K562 (cell line): ENCODE measurements around the gene NPAS3. TPM values are rescaled to one million over a fixed set of nuclear protein-coding genes. Genes with fewer than 3 reads are reported as not detected.

Source experiments
- ATAC-seq: fragments of 200-7000 bp; cut with Tn5 transposase; 3 replicates; pipeline ENCODE4 v1.9.1; 2020; ENCODE audit warnings: moderate library complexity
- BruUV-seq: library from RNA; stranded (reverse); fragments of 400-500 nt; replicated peaks from 2 replicates; lab custom pipeline; 2021; lab: Mats Ljungman, UMichigan
- CTCF ChIA-PET: fragments of 300-600 bp; formaldehyde crosslinking; extraction: SDS; loops from one replicate; lab custom pipeline; 2021; ENCODE audit warnings: low intra/inter-chr PET ratio; lab: Yijun Ruan, JAX
- POLR2A ChIA-PET: fragments of 300-600, 350-650 bp; sonication (Branson Sonifier 250); formaldehyde crosslinking; extraction: SDS; loops from one replicate; lab custom pipeline; 2021; ENCODE audit warnings: antibody characterized with exemption, inconsistent platforms; lab: Yijun Ruan, JAX
- DNase-seq, 4 experiments: peaks; one replicate each; pipeline versions ENCODE4 v3.0.0 to v3.0.0-alpha.2; 2011 to 2018; ENCODE audit warnings: low spot score in 3 of 4, mixed read lengths in 3 of 4; ENCODE audit errors: extremely low read depth in 1 of 4
- FAIRE-seq: peaks from 2 replicates; lab custom pipeline; 2011; peaks lifted over from hg19 to GRCh38; lab: Jason Lieb, UNC
- H2AFZ ChIP-seq: 2 replicates; pipeline ENCODE4 v1.6.0; 2011; ENCODE audit warnings: low read depth, low read length, control low read depth, inconsistent platforms
- H3K27ac ChIP-seq: fragments of 200-600 bp; 3 replicates; pipeline ENCODE4 v1.8.0; 2011; ENCODE audit warnings: low read depth, mild to moderate bottlenecking, control low read depth, inconsistent platforms, low read length, moderate library complexity, mixed read lengths; ENCODE audit errors: extremely low read depth
- H3K27me3 ChIP-seq, 2 experiments: fragments of 300-600 bp in 1 of 2; 2 replicates in 1 of 2; 3 replicates in 1 of 2; pipeline versions ENCODE4 v1.6.0 to v1.8.0; 2011; ENCODE audit warnings: inconsistent platforms in 2 of 2, low read length in 2 of 2, mild to moderate bottlenecking in 1 of 2, mixed read lengths in 1 of 2, moderate library complexity in 1 of 2; ENCODE audit not compliant: control insufficient read depth in 2 of 2, insufficient read depth in 2 of 2
- H3K36me3 ChIP-seq: fragments of 300-600 bp; 3 replicates; pipeline ENCODE4 v1.8.0; 2011; ENCODE audit warnings: mild to moderate bottlenecking, low read length, inconsistent platforms; ENCODE audit not compliant: control insufficient read depth, insufficient read depth
- H3K4me1 ChIP-seq, 2 experiments: fragments of 200-600 bp in 1 of 2; replicated peaks in 1 of 2; 2 replicates in 1 of 2; 3 replicates in 1 of 2; pipeline versions ENCODE4 v1.5.1 to v1.8.0; 2011; ENCODE audit warnings: inconsistent platforms in 2 of 2, low read length in 2 of 2, mild to moderate bottlenecking in 1 of 2, mixed read lengths in 1 of 2, moderate library complexity in 1 of 2; ENCODE audit not compliant: control insufficient read depth in 2 of 2, insufficient read depth in 2 of 2
- H3K4me2 ChIP-seq: 2 replicates; pipeline ENCODE4 v1.6.1; 2011; ENCODE audit warnings: low read length, control low read depth, inconsistent platforms, mixed read lengths; ENCODE audit not compliant: insufficient read depth
- H3K4me3 ChIP-seq: fragments of 200-600 bp; sonication (generic), shearing (Covaris generic); 2 replicates; pipeline ENCODE4 v1.5.1; 2016; ENCODE audit warnings: control low read depth, inconsistent platforms
- H3K79me2 ChIP-seq: fragments of 200-600 bp; 3 replicates; pipeline ENCODE4 v1.8.0; 2011; ENCODE audit warnings: low read length, inconsistent platforms; ENCODE audit not compliant: control insufficient read depth, insufficient read depth
- H3K9ac ChIP-seq, 2 experiments: 2 replicates each; pipeline versions ENCODE4 v1.6.0 to v1.6.1; 2011; ENCODE audit warnings: low read depth in 2 of 2, low read length in 2 of 2, control low read depth in 1 of 2, inconsistent platforms in 1 of 2, mild to moderate bottlenecking in 1 of 2, mixed read lengths in 1 of 2; ENCODE audit not compliant: insufficient read depth in 1 of 2
- H3K9me1 ChIP-seq: one replicate; pipeline ENCODE4 v1.6.0; 2011; ENCODE audit warnings: inconsistent platforms, mild to moderate bottlenecking, low read length, moderate library complexity; ENCODE audit not compliant: control insufficient read depth, insufficient read depth
- H3K9me3 ChIP-seq: replicated peaks from 2 replicates; pipeline ENCODE4 v1.5.1; 2011; ENCODE audit warnings: low read depth, low read length, inconsistent platforms; ENCODE audit not compliant: control insufficient read depth, insufficient read depth
- H4K20me1 ChIP-seq: replicated peaks from 2 replicates; pipeline ENCODE4 v1.6.1; 2011; ENCODE audit warnings: low read length, inconsistent platforms, mixed read lengths; ENCODE audit not compliant: control insufficient read depth, insufficient read depth
- C11orf30 ChIP-seq: fragments of 450-650 bp; IDR thresholded peaks from 2 replicates; pipeline ENCODE4 v1.6.1; 2016; ENCODE audit warnings: low read depth, mild to moderate bottlenecking
- DIDO1 ChIP-seq: fragments of 450-650 bp; IDR thresholded peaks from 2 replicates; pipeline ENCODE4 v1.6.1; 2016; ENCODE audit warnings: low read depth, missing biosample characterization, missing genetic modification characterization
- ILF3 ChIP-seq: fragments of 450-650 bp; IDR thresholded peaks from 2 replicates; pipeline ENCODE4 v1.6.1; 2018; ENCODE audit warnings: antibody characterized with exemption, mild to moderate bottlenecking, moderate library complexity, borderline replicate concordance
- MAFG ChIP-seq: fragments of 450-650 bp; conservative IDR thresholded peaks from 2 replicates; pipeline ENCODE4 v1.6.1; 2016; ENCODE audit warnings: missing genetic modification characterization, missing compliant biosample characterization
- POLR2B ChIP-seq: fragments of 450-650 bp; IDR thresholded peaks from 2 replicates; pipeline ENCODE4 v1.6.1; 2018; ENCODE audit warnings: low read depth; ENCODE audit not compliant: partially characterized antibody
- SMARCA4 ChIP-seq: fragments of 450-650 bp; IDR thresholded peaks from 2 replicates; pipeline ENCODE4 v1.6.1; 2016
- SUPT5H ChIP-seq: fragments of 450-650 bp; IDR thresholded peaks from 2 replicates; pipeline ENCODE4 v1.6.1; 2016
- TAF7 ChIP-seq: fragments of 450-650 bp; IDR thresholded peaks from 2 replicates; pipeline ENCODE4 v1.6.1; 2016; ENCODE audit warnings: missing genetic modification characterization, missing compliant biosample characterization
- WGBS: fragments of 100-300 bp; shearing (Covaris generic); methylation state at CpG from one replicate; pipeline ENCODE4 v1.1.6; 2016; ENCODE audit warnings: low coverage, mixed read lengths; ENCODE audit not compliant: insufficient coverage; ENCODE audit errors: missing lambda C conversion rate; 5-methylcytosine and 5-hydroxymethylcytosine counted together
- in situ Hi-C: fragments of 300-500 bp; cut with MboI; formaldehyde crosslinking; loops from 4 replicates; pipeline ENCODE4 v1.15.0; 2018; ENCODE audit warnings: inconsistent platforms, mixed read lengths
- intact Hi-C: fragments of 100-400 bp; cut with micrococcal nuclease; formaldehyde crosslinking; loops from 2 replicates; pipeline ENCODE4 v1.14.2; 2022
- polyA plus RNA-seq, 8 experiments: library from polyadenylated mRNA; depleted of rRNA in 4 of 8; stranded (reverse) in 5 of 8; unstranded in 3 of 8; fragments of >200 nt; fragmentation: Nextera tagmentation in 2 of 8; fragmentation: Illumina TruSeq in 1 of 8; extraction: Ambion mirVana in 2 of 8; extraction: Trizol in 1 of 8; gene quantifications; 2 replicates each; pipeline versions ENCODE4 v1.2.1 to v1.2.3, GENCODE V29; 2011 to 2014; ENCODE audit warnings: inconsistent platforms in 1 of 8, missing spikeins in 1 of 8
- total RNA-seq, 7 experiments: library from RNA; depleted of rRNA in 6 of 7; stranded (reverse); fragments of >200 nt in 6 of 7; fragmentation: Illumina TruSeq in 2 of 7; extraction: Trizol in 2 of 7; gene quantifications; 2 replicates each; pipeline versions ENCODE4 v1.2.1 to v1.2.3, GENCODE V29; 2011 to 2021; ENCODE audit warnings: low replicate concordance in 1 of 7
- TF ChIP-seq, protein P1 (sequence below): fragments of 250-450 bp; sonication (Bioruptor Pico); IDR thresholded peaks from 2 replicates; pipeline ENCODE4 v1.4.0; 2020; ENCODE audit warnings: borderline replicate concordance
- TF ChIP-seq, protein P2 (sequence below): IDR thresholded peaks from 2 replicates; pipeline ENCODE4 v1.6.1; 2011; ENCODE audit not compliant: insufficient read length; ENCODE audit errors: extremely low read depth

NPAS3 gene
- total and polyA plus RNA-seq, 9 of the 15 experiments (the other 6 are each of a cell fraction or from before 2014, with no cell fraction given): 0.04 TPM; not detected in 8

DNA sequence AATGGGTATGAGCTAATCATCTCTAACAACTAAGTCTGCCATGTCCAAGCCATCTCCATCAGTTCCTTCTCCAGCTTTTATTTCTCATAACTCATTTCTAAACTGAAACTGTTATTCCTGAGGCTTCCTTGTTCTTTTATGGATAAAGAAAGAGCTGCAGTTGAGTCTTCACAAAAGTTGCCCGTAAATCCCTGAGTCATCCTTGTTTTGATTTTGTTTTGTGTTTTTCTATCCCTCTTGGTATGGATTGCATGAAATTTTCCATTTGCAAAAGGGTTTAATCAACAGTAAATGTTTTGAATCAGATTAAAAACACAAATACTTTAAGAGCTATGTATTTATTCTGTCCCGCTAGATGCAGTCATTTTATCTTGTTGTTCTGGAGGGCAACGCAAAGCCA is 721.6 kb downstream of the NPAS3 start:
- intact Hi-C loops: no loop called here
- no peaks in the 10 kb centered on the region for H3K9me3 ChIP-seq
- TF ChIP-seq, protein P1, sequence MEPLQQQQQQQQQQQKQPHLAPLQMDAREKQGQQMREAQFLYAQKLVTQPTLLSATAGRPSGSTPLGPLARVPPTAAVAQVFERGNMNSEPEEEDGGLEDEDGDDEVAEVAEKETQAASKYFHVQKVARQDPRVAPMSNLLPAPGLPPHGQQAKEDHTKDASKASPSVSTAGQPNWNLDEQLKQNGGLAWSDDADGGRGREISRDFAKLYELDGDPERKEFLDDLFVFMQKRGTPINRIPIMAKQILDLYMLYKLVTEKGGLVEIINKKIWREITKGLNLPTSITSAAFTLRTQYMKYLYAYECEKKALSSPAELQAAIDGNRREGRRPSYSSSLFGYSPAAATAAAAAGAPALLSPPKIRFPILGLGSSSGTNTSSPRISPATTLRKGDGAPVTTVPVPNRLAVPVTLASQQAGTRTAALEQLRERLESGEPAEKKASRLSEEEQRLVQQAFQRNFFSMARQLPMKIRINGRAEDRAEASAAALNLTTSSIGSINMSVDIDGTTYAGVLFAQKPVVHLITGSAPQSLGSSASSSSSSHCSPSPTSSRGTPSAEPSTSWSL: no peak
- no peak for TF ChIP-seq SMARCA4
- no peak for TF ChIP-seq ILF3
- TF ChIP-seq MAFG (tag): peak; percentile 59
- TF ChIP-seq, protein P2, sequence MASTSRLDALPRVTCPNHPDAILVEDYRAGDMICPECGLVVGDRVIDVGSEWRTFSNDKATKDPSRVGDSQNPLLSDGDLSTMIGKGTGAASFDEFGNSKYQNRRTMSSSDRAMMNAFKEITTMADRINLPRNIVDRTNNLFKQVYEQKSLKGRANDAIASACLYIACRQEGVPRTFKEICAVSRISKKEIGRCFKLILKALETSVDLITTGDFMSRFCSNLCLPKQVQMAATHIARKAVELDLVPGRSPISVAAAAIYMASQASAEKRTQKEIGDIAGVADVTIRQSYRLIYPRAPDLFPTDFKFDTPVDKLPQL: no peak
- TF ChIP-seq DIDO1 (tag): no peak
- TF ChIP-seq TAF7 (tag): no peak
- 0 out of 2 replicates have a peak, but pooled peaks have one; percentile 5 for TF ChIP-seq C11orf30
- no peak for TF ChIP-seq POLR2B
- TF ChIP-seq SUPT5H: no peak
- H3K36me3 ChIP-seq: no peaks in the 10 kb centered on the region
- ChIA-PET CTCF (no interaction called here), POLR2A (no interaction called here)
- no peak overlapping the region for H3K4me2 ChIP-seq
- DNase-seq (no peak), ATAC-seq (no peak), FAIRE-seq (no peak)
- no peaks in the 10 kb centered on the region for H4K20me1 ChIP-seq
- H3K4me3 ChIP-seq: no peak overlapping the region
- H3K27me3 ChIP-seq: no peaks in the 10 kb centered on the region
- BruUV-seq: no TSS peak
- WGBS: 13% methylated on average over 3 of the region's 3 CpGs
- no peak overlapping the region for H2AFZ ChIP-seq
- H3K4me1 ChIP-seq: no peaks in the 10 kb centered on the region
- no peak overlapping the region for H3K27ac ChIP-seq
- no peaks in the 10 kb centered on the region for H3K79me2 ChIP-seq
- in situ Hi-C loops: no loop called here
- no peaks in the 10 kb centered on the region for H3K9me1 ChIP-seq
- H3K9ac ChIP-seq: no peak overlapping the region
